Mesothelial cell of epicardium (in vitro differentiated cells): ENCODE results near the gene FSCN2. TPM values are rescaled to one million over a fixed set of nuclear protein-coding genes. Genes with fewer than 3 reads are reported as not detected.

ENCODE experiments used
- DNase-seq, 2 experiments: peaks; one replicate each; pipeline ENCODE4 v3.0.0; 2021; ENCODE audit warnings: low spot score in 2 of 2; ENCODE audit not compliant: unreplicated experiment in 2 of 2
- H3K27ac Mint-ChIP-seq: 2 replicates; pipeline ENCODE4 v1.8.0; 2021; ENCODE audit warnings: mixed read lengths
- H3K27me3 Mint-ChIP-seq: 2 replicates; pipeline ENCODE4 v1.8.0; 2021; ENCODE audit warnings: low read depth, mixed read lengths
- H3K36me3 Mint-ChIP-seq: 2 replicates; pipeline ENCODE4 v1.8.0; 2021; ENCODE audit warnings: mixed read lengths
- H3K4me1 Mint-ChIP-seq: 2 replicates; pipeline ENCODE4 v1.8.0; 2021; ENCODE audit warnings: mixed read lengths
- H3K4me3 Mint-ChIP-seq: 2 replicates; pipeline ENCODE4 v1.8.0; 2021; ENCODE audit warnings: mild to moderate bottlenecking, moderate library complexity, mixed read lengths
- H3K9me3 Mint-ChIP-seq: 2 replicates; pipeline ENCODE4 v1.8.0; 2021; ENCODE audit warnings: mixed read lengths
- CTCF ChIP-seq: fragments of 200-600 bp; sonication (generic); IDR thresholded peaks from one replicate; pipeline ENCODE4 v1.5.0; 2021; ENCODE audit warnings: antibody characterized with exemption; ENCODE audit not compliant: unreplicated experiment
- total RNA-seq: library from RNA; stranded (reverse); gene quantifications from 3 replicates; pipeline ENCODE4 v1.2.1, GENCODE V29; 2021

Gene FSCN2
- total RNA-seq, 1 donor from 2014 or later = 17.3 TPM

GRCh38 chr17:81481815-81482505 is 46.2 kb upstream of the FSCN2 start:
- H3K4me3 Mint-ChIP-seq = peak overlapping the region; percentile 51
- no peak for DNase-seq
- no peak for TF ChIP-seq CTCF
- peaks cover 23% of the 10 kb centered on the region for H3K27me3 Mint-ChIP-seq
- H3K9me3 Mint-ChIP-seq = peaks cover 3% of the 10 kb centered on the region
- H3K4me1 Mint-ChIP-seq = peaks cover 19% of the 10 kb centered on the region
- H3K36me3 Mint-ChIP-seq = no peaks in the 10 kb centered on the region
- peak overlapping the region; percentile 47 for H3K27ac Mint-ChIP-seq

- Mint-ChIP-seq H3K36me3 (no peaks in the 10 kb centered on the region), H3K4me3 (peak overlapping the region; percentile 56), H3K9me3 (no peaks in the 10 kb centered on the region), H3K27ac (peak overlapping the region; percentile 39), H3K4me1 (peaks cover 19% of the 10 kb centered on the region), H3K27me3 (peaks cover 23% of the 10 kb centered on the region)
- DNase-seq = no peak
- TF ChIP-seq CTCF = no peak
Observed at GRCh38 chr17:81482673-81483072, 45.5 kb upstream of the FSCN2 start.

GRCh38 chr17:81483085-81483861 is 44.9 kb upstream of the FSCN2 start:
- Mint-ChIP-seq H3K9me3 (no peaks in the 10 kb centered on the region), H3K27me3 (peaks cover 20% of the 10 kb centered on the region), H3K27ac (no peak overlapping the region), H3K4me1 (peaks cover 19% of the 10 kb centered on the region), H3K4me3 (peak overlapping the region; percentile 56), H3K36me3 (no peaks in the 10 kb centered on the region)
- TF ChIP-seq CTCF = no peak
- no peak for DNase-seq

DNA sequence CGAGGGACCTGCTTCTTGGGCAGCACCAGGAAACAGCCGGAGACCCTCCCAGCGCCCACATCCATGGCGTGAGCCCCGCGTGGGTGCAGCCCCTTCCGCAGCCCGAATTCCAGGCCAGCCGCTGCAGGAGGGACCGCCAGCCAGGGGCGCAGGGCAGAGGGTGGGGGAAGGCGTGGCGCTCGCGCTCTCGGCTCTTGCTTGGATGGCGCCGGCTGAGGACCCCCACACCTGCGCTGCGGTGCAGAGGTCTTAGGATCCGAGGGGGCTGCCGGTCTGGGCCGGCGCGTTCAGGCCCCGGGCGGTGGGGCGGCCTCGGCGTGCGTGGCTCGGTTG is 44.3 kb upstream of the FSCN2 start:
- H3K4me3 Mint-ChIP-seq = peak overlapping the region; percentile 56
- H3K9me3 Mint-ChIP-seq = no peaks in the 10 kb centered on the region

More for the DNA sequence above, 44.3 kb upstream of the FSCN2 start:
- peak in 1 of 2 experiments; percentile 59 for DNase-seq
- H3K27me3 Mint-ChIP-seq = peaks cover 20% of the 10 kb centered on the region
- H3K27ac Mint-ChIP-seq = no peak overlapping the region
- peaks cover 19% of the 10 kb centered on the region for H3K4me1 Mint-ChIP-seq
- H3K36me3 Mint-ChIP-seq = no peaks in the 10 kb centered on the region
- TF ChIP-seq CTCF = no peak
